Stimulated activated CD8-positive, alpha-beta memory T cell treated with anti-CD3 and anti-CD28 coated beads, Interleukin-7, amount 100 ng/mL, for 4 hours (primary cell): ENCODE results near the gene NKTR.

ENCODE experiments used
- DNase-seq, 2 donors: peaks; one replicate each; pipeline ENCODE4 v3.0.0-alpha.2; 2020; ENCODE audit warnings: low read depth in 2 of 2

NKTR gene

DNA sequence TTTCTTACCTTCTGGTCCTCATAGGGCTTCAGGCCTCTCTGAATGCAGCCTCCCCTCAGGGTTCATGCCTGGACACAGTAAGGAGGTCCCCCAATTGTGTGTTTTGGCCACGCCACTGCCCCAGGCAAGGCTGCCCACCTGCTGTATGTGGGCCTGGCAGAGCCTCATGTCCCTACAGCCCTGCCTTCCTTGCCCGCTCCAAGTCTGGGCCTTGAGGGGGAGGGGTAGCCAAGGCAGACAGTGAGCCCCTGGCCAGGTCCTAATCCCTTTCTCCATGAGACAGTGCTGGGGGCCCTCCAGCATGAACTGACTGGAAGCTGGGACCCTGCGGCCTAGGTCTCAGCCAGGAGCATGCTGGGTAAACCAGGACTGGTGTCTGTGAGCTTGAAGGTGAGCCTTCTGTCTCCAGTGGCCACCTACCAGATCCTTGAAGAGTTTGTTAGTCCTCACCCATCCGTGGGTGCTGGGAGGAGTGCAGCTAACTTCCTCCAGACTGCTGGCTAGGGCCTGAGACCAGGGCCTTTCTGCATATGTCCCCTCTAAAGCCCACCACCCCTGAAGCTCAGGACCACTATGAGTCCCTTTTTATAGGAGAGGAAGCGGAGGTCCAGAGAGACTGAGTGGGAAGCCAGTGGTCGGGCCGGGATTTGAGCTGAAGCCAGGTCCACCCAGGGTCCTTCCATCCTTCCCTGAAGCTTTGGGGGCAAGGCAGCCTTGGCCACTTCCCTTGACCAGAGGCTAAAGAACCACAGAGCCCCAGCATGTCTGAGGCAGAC is 61.7 kb downstream of the NKTR start:
- DNase-seq = no peak

- no peak for DNase-seq
Measured at GRCh38 chr3:42662813-42663535, 62.5 kb downstream of the NKTR start.

- no peak for DNase-seq
Measured at GRCh38 chr3:42663581-42664437, 63.3 kb downstream of the NKTR start.

DNA sequence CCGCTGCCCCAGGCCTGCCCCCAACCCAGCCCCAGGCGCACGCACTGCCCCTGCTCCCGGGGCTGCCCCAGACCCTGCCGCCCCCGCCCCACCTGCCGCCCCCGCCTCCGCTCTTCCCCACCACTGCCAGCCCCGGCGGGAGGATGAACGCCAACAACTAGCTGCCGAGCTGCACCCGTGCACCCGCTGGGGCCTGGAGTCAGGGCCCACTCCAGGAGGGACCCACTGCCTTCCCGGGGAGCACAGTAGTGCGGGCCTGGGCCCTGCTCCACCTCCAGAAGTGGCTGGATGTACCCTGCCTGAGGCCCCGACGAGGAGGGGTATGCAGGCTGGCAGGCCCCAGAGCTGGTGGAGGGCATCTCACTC is 63.9 kb downstream of the NKTR start:
- DNase-seq = no peak

GRCh38 chr3:42665050-42665878 is 64.8 kb downstream of the NKTR start:
- DNase-seq = no peak

DNA sequence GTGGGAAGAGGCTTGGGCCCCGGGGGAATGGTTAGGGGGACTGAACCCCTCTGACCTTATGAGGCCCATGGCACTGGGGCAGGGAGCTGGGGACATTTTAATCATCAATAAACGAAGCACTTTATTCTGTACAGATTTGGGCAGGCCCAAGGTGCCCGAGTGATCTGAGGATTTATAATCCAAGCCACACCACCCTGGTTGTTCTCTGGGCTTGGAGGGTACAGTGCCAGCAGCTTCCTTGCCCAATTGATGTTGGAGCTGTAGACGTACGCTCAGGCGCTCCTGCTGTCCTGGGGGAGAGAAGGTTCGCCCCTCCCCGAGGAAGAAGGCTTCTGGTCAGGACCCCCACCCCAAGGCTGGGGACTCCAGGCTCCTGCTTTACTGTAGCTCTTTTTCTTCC is 65.5 kb downstream of the NKTR start:
- DNase-seq = no peak

DNA sequence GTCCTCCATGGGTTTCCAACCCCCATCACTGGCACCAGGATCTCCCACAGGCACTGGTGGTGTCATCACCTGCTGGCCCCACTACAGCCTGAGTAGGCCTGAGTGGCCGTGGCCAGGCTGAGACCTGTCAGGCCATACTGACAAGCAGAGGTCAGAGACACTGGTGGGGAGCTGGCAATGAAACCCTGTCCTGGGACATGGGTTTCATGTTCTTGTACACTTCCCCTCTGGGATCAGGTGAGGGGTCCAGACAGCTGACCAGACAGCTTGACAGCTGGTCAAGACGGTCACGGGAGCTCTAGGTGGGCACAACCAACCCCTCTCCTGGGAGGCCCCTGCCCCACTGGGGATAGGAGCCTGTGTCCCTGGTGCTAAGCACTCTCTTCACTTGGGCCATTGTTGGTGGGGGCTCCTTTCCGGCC is 66.1 kb downstream of the NKTR start:
- DNase-seq = no peak

- DNase-seq = no peak
Measured at GRCh38 chr3:42667096-42667522, 66.6 kb downstream of the NKTR start.

DNA sequence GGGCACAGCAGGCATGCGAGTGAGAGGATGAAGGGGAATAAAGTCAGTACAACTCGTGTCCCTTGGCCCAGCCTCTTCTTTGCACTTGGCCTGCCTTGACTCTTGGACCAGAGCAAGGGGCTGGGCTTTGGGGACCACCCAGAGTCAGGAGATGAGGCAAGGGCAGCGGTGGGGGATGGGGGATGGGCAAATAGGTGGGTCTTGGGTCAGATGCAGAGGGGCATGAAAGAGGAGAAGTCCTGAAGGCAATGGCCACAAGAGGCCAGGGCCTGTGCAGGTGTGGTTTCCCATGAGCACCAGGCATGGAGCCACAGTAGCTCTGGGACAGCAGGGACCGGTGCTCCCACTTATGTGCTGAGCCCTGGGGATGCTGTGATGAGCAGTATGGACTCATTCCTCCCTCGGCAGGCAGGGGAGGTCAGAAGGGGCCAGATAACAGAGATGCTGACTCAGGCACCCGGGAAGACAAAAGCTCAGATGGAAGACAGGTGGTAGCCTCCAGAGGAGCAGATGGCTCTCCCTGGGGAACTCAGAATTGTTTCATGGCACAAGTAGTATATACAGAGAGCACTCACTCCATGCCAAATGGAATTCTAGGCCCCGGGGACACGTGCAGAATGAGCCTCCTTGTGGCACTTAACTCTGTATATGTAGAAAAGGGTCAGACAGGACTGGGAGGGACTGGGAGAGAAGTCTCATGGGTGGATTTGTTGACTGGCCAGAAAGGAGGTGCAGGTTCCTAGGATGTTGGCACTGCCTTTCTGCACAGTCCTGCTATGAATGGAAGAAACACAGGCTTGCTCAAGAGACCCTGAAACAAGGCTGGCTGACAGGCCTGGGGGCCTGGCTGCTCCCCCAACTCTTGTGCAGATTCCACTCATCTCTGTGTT is 67.3 kb downstream of the NKTR start:
- DNase-seq = no peak

- DNase-seq = no peak
Measured at GRCh38 chr3:42668413-42668760, 67.9 kb downstream of the NKTR start.

DNA sequence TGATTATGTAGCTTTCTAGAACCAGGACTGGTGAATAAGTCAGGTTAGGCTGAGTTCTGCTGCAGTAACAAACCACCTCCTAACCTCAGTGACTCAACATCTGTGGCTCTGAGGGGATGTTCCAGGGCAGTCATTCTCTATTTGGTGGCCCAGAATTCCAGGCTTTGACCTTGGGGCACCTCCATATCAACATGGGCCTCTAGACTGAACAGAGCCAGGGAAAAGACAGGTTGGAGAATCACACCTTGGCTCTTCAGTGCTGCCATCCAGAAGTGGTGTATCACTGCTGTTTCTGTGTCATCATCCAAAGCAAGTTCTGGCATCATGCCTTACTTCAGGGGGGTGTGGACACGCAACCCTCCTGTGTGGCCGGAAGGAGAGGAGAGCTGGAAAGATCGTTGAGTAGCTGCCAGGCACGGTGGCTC is 68.3 kb downstream of the NKTR start:
- DNase-seq = no peak

DNA sequence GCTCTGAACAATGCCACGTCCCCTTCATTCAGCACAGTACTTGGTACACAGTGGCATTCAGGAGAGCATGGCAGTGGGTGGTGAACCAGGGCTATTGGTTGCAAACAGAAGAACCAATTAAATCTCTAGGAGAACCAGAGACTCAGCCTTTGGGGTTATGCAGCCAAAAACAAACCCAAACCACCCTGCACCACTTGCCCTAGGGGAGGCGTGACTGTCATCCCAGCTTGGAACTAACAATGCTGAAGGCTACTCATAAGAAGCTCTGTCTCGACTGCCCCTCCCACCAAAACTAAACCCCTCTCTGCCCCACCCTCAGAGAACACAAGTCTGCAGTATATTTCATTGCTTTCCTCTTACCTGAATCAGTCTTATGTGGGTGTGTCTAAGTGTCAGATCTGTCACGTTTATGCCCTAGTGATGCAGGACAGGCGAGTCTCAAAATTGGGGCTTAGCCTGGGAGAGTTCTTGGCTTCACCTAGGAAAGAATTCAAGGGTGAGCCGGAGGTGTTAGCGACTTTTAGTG is 69.6 kb downstream of the NKTR start:
- DNase-seq = no peak

DNA sequence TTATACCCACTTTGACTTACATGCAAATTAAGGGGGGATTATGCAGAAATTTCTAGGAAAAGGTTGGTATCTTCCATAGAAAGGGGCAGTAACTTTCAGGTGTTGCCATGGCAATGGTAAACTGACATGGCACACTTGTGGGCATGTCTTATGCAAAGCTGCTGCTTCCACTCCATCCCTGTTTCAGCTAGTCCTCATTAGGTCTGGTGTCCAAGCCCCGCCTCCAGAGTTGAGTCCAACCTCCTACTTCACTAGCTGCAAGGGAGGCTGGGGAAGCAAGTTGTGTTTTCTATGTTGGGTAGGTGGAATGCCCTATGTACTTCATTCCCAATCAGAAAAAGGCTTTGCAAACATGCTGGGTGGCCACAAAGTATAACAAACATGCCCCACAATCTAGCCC is 70.2 kb downstream of the NKTR start:
- DNase-seq = no peak

- DNase-seq = no peak
Measured at GRCh38 chr3:42672515-42672914, 72.0 kb downstream of the NKTR start.

- DNase-seq = no peak
Measured at GRCh38 chr3:42673082-42673481, 72.6 kb downstream of the NKTR start.

- no peak for DNase-seq
Measured at GRCh38 chr3:42674146-42674545, 73.7 kb downstream of the NKTR start.

DNA sequence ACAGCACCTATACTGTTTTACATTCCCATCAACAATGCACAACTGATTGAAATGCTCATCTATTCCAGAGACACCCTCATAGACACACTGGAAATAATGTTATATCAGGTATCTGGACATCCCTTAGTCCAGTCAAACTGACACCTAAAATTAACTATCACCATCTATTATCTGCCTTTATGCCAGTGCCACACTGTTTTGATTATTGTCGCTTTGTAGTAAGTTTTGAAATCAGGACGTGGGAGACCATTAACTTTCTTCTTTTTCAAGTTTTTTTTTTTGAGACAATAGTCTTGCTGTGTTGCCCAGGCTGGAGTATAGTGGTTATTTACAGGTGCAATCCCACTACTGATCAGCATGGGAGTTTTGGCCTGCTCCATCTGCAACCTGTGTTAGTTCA is 75.4 kb downstream of the NKTR start:
- DNase-seq = no peak

GRCh38 chr3:42678447-42678846 is 78.0 kb downstream of the NKTR start:
- DNase-seq = no peak

DNA sequence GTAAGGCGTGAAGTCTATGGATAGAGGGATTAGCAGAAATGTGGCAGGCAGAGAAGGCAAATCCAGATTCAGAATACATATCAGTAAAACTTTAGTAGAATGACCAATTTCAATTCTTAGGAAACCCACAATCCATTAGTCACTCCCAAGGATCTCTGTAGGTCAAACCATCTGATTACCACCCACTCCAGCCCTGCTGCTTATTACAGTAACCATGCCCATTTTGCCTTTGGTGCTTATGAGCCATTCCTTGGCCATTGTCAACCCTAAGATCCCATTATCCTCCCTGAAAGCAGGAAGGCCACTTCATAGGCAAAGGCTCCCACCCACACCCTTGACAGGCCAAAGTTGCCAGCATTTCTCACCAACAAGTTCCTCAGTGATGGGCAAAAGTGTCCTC is 79.8 kb downstream of the NKTR start:
- DNase-seq = no peak

DNA sequence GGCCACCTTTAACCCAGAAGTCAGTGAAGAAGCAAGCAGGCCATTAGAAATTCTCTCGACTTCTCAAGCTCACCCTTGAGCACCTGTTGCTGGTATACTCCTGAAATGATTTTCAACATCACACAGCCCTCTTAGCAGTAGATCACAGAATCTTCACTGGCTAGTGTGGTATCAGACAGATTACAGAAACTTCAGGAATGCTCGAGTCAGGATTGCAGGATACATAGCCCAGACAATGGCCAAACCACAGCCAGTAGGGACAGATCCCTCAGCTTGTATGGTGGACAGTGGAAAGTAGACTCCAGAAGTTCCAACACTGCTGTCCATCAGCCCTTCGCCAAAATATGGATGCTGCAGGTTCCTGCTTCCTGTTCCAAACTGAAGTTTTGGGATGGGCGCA is 80.3 kb downstream of the NKTR start:
- DNase-seq = no peak
